Stimulated activated CD4-positive, alpha-beta T cell treated with anti-CD3 and anti-CD28 coated beads, Interleukin-4, amount 100 ng/mL, for 48 hours (primary cell): ENCODE data around the gene RSPH10B2.
"Not testable (repeated sequence)": the region's sequence is repeated elsewhere in the genome, so short reads cannot be mapped to it uniquely, and the experiment has no call there.

Experiments
- DNase-seq, 2 donors: peaks; one replicate each; pipeline ENCODE4 v3.0.0-alpha.2; 2020; ENCODE audit warnings: low read depth in 2 of 2

Gene RSPH10B2

DNA sequence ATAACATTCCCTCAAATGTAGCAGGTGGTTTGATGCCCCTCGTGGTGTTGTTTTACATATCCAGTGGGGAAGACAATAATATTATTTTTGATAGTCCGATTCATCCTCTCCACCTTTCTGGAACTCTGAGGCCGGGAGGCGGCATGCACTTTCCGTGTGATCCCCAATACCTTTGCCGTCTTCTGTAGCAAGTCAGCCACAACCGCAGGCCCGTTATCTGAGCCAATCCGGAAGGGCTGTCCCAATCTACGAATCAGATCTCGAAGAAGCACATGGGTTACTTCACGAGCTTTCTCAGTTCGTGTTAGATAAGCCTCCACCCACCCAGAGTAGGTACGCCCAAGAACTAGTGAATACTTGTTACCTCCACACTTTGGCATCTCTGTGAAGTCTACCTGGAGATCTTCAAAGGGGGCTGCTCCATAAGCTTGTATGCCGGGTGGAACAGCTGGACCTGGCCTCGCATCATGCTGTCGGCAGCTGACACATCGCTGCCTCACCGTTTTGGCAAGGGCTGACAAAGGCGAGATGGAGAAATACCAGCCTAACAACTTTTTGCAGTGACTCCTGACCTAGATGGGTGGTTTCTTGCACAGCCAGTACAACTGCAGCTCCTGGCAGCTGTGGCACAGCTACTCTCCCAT, 88.5 kb downstream of the RSPH10B2 start:
- DNase-seq, result not testable (repeated sequence)

DNA sequence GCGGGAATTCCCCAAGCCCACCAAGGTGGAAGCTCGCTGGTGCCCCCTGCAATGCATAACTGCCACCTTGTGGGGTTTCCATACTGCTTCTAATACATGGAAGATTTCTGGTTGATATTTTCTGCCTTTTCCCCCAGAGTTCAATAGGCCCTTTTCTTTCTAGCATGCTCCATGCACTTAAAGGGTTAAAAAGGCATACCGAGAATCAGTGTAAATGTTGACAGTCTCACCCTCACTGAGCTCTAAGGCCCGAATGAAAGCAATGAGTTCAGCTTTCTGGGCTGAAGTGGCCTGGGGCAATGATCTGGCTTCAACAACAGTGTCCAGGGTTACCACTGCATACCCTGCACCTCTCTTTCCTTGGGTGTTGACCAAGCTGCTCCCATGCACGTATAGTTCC, 89.2 kb downstream of the RSPH10B2 start:
- DNase-seq, result not testable (repeated sequence)

DNA sequence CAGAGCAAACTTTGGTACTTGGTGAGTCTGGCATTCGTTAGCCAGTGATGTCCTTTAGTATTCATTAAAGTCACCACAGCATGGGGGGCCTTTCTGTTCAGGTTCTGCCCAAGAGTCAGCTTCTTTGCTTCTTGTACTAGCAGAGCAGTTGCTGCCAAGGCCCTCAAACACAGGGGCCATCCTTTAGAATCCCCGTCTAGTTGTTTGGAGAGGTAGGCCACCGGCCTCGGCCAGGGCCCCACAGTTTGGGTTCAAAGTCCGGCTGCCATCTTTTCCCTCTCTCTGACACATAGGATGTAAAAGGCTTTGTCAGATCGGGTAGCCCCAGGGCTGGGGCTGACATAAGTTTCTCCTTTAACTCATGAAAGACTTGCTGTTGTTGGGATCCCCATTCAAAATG, 89.8 kb downstream of the RSPH10B2 start:
- not testable (repeated sequence) for DNase-seq

DNA sequence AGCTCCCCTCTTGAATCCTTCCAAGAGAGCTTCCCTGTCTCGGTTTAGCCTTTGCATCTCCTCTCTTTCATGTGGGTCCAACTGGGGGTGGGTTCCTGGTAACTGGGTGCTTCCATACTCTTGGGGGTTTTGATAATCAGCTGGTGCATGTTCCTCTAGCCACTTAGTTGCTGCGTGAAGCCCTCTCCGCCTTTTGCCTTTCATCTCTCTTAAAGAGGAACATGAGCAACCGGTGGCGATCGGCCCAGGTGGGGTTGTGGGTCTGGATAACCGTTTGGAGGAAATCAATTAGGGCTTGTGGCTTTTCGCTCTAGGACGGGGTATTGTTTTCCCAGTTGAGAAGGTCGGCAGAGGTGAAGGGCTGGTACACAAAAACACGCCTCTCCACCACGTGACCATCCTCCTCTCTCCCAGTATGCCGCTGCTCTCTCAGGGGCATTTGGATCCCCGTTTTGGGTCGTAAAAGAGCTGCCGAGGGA, 92.1 kb downstream of the RSPH10B2 start:
- DNase-seq, result not testable (repeated sequence)

DNA sequence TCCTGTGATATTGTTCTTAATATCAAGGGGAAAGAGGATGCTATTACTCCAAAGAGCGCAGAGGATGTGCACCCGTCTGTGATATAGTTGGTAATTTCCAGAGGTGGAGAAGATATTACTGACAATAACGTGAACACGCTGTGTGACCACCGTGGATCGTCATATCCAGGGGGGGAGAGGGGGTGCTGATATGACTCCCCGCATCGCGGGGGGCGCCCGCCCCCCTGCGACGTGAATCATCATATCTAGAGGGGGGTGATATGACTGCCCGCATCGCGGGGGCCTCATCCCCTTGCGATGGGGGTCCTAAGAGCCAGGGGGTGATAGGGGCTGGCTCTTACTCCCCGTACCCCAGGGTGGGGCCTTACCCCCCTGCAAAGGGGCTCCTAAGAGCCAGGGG, 93.8 kb downstream of the RSPH10B2 start:
- DNase-seq, result not testable (repeated sequence)
